GM12892 (cell line): Measurements from ENCODE around the gene LMBRD1.
"Not testable (repeated sequence)": the region's sequence is repeated elsewhere in the genome, so short reads cannot be mapped to it uniquely, and the experiment has no call there.

Source experiments
- DNase-seq: peaks from one replicate; pipeline ENCODE4 v3.0.0; 2011; ENCODE audit not compliant: insufficient read length
- FAIRE-seq: peaks from 2 replicates; lab custom pipeline; 2011; peaks lifted over from hg19 to GRCh38; lab: Jason Lieb, UNC
- POLR2A ChIP-seq: IDR thresholded peaks from 2 replicates; pipeline ENCODE4 v1.6.1; 2011; ENCODE audit warnings: low read depth, low read length, control low read depth
- POLR2AphosphoS5 ChIP-seq: IDR thresholded peaks from 2 replicates; pipeline ENCODE4 v1.6.1; 2011; ENCODE audit warnings: low read depth, low read length, control low read depth
- TAF1 ChIP-seq: IDR thresholded peaks from 2 replicates; pipeline ENCODE4 v1.6.1; 2011; ENCODE audit warnings: low read depth, mild to moderate bottlenecking, control low read depth, low read length, borderline replicate concordance

The LMBRD1 gene

GRCh38 chr6:69818223-69818930 lies 21.6 kb upstream of the LMBRD1 start:
- DNase-seq (no peak), FAIRE-seq (no peak)
- TF ChIP-seq TAF1: no peak
- no peak for TF ChIP-seq POLR2AphosphoS5
- no peak for TF ChIP-seq POLR2A

DNA sequence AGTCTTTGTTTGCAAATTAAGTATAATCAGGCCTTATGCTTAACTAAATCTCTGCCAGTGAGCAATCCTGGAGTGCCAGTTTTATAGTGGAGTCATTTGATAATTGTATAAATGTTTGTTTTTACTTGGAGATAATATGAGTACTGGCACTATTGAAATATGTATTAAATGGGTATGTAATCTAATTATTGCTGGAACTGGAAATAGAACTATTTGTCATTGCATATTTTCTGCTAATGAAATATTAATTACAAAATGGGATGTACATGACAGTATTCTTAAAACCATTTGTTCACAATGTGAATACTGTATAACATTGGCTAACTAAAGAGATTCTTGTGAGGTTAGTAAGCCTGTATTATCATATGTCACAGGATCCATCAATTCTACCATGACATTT lies 20.5 kb upstream of the LMBRD1 start:
- DNase-seq: no peak
- FAIRE-seq: peak; percentile 78
- no peak for TF ChIP-seq POLR2AphosphoS5
- TF ChIP-seq TAF1: no peak
- no peak for TF ChIP-seq POLR2A

DNA sequence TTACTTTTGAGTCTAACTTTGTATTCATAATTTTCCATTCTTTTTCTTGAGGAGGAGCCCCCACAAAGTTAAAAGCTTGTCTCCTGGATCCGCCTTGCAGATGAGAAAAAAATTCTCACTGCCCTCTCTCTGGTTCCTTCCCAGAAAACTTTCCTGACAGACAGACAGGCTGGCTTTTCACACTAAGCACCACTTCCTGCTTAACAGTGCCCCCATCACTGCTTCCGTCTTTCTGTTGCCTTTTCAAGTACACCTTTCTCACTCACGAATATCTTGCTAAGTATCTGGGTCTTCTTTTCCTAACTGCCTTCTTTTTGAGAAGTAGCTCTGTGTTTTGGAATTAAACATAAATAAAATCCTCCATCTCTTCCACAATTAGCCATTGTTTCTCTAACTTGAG lies 19.8 kb upstream of the LMBRD1 start:
- TF ChIP-seq TAF1 (no peak), POLR2AphosphoS5 (no peak), POLR2A (no peak)
- FAIRE-seq (peak; percentile 90), DNase-seq (no peak)

GRCh38 chr6:69816026-69816425 lies 19.2 kb upstream of the LMBRD1 start:
- DNase-seq (no peak), FAIRE-seq (no peak)
- TF ChIP-seq POLR2AphosphoS5: no peak
- TF ChIP-seq POLR2A: no peak
- no peak for TF ChIP-seq TAF1

DNA sequence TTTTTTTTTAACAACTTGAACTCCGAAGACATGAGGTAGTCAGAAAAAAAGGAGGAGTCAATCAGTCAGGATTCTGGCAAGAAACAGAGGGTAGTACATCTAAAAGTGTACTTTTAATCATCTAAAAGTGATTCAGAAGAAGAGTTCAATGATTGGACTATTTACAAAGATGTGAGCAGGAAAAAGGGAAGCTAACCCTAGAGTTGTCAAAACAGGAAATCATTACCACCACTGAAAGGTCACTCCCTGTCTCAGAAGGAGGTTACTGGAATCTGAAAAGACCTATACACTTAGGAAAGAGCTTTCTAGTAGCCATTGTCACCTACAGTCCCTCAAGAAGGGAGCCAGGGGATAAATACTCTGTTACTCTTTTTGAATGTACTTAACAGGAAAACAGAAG lies 16.7 kb upstream of the LMBRD1 start:
- no peak for DNase-seq
- peak; percentile 81 for FAIRE-seq
- TF ChIP-seq POLR2AphosphoS5: no peak

- TF ChIP-seq TAF1: no peak
- no peak for TF ChIP-seq POLR2AphosphoS5
- TF ChIP-seq POLR2A: no peak
- FAIRE-seq: peak; percentile 36
- DNase-seq: no peak
These were observed 16.1 kb upstream of the LMBRD1 start for GRCh38 chr6:69812746-69813427.

GRCh38 chr6:69802995-69803394 lies 6.2 kb upstream of the LMBRD1 start:
- TF ChIP-seq POLR2AphosphoS5 (no peak), TAF1 (no peak), POLR2A (no peak)
- DNase-seq: no peak
- FAIRE-seq: no peak

DNA sequence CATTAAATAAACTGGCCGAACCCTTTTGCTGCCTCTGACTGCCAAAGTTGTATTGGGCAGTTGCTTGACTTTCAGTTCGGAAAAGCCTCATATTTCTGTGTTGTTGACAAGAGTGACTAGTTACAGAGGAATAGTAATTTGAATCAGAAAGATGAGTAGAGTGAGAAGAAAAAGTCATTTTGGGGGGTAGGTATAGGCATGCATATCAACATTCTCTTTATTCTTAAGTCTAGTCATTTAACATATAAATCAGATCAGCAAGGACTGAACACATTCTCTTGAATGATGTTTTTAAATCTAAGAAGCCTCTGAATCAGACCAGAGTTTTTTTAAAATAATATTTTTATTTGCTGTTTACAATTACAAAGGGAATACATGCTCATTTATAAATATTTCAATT lies 4.9 kb upstream of the LMBRD1 start:
- DNase-seq (no peak), FAIRE-seq (no peak)
- TF ChIP-seq POLR2AphosphoS5 (no peak), TAF1 (no peak), POLR2A (no peak)

GRCh38 chr6:69801225-69801624 lies 4.4 kb upstream of the LMBRD1 start:
- DNase-seq: no peak
- no peak for FAIRE-seq
- TF ChIP-seq POLR2A (no peak), TAF1 (no peak), POLR2AphosphoS5 (no peak)

DNA sequence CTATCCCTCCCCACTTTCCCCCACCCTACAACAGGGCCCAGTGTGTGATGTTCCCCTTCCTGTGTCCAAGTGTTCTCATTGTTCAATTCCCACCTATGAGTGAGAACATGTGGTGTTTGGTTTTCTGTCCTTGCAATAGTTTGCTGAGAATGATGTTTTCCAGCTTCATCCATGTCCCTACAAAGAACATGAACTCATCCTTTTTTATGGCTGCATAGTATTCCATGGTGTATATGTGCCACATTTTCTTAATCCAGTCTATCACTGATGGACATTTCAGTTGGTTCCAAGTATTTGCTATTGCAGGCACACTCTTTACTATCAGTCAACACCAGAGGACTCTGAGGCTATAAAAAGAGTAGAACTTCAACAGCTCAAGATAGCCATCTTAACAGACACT lies 2.0 kb upstream of the LMBRD1 start:
- DNase-seq: not testable (repeated sequence)

GRCh38 chr6:69796073-69796641 lies 653 bp downstream of the LMBRD1 start:
- DNase-seq (no peak), FAIRE-seq (no peak)
- TF ChIP-seq TAF1: no peak
- no peak for TF ChIP-seq POLR2A
- TF ChIP-seq POLR2AphosphoS5: peak; percentile 12; the same call in 1 of the 2 replicates

More for the DNA sequence above, 2.0 kb upstream of the LMBRD1 start:
- not testable (repeated sequence) for FAIRE-seq
